Anterior cingulate cortex (tissue), 58 donors: Measurements from ENCODE around the gene APOBEC3H.

Source experiments
- DNase-seq, 58 donors: peaks; one replicate each; lab custom pipeline; 2025; lab: John Stamatoyannopoulos, UW

APOBEC3H gene

DNA sequence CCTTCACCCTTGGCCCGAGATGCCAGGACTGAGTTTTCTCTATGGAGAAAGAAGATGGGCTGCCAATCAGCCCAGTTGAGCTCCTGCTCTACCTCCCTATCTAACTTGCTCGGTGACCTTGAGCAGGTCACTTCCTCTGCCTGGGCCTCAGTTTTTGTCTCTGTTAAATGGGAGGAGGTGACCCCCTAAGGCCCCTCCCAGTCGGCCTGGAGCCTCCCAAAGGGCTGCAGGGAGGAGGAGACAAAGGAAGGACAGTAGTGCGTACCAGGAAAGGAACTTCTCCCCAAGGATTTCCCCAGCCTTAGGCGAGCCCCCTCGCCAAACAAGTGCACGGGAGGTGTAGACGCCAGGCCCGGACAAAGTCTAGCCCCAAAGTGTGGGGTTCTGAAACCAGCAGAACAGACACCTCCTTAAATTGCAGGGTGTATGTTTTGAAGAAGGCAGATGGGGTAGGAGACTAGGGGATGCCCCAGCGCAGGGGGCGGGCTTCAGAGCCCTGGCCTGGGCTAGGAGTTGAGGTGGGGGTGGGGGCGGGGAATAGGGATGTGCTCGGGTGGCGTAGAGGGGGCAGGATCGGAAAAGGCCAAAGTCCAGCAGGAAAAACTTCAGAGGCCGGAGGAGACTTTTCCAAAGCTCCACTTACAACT is 54.4 kb downstream of the APOBEC3H start:
- no peak for DNase-seq

DNA sequence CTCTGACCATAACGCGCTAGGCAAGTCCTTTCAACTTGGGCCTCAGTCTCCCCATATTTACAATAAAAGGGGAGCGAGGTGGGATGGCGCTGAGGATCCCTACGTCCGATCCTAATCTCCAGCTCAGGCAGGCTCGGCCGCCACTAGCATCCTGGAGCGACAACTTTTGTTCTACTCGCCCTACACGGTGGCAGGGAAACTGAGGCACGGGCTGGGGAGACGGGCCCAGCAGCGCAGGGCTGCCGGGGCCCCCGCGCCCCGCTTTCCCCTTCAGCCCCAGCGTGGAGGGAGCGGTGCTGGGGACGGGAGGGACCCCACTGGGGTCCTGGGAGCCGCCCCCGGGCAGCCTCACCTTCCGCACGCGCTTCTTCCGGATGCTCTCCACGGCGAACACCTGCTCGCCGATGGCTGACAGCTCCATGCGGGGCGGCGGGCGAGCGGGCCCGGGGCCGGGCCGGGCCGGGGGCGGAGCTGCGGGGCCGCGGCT is 55.0 kb downstream of the APOBEC3H start:
- no peak for DNase-seq

DNA sequence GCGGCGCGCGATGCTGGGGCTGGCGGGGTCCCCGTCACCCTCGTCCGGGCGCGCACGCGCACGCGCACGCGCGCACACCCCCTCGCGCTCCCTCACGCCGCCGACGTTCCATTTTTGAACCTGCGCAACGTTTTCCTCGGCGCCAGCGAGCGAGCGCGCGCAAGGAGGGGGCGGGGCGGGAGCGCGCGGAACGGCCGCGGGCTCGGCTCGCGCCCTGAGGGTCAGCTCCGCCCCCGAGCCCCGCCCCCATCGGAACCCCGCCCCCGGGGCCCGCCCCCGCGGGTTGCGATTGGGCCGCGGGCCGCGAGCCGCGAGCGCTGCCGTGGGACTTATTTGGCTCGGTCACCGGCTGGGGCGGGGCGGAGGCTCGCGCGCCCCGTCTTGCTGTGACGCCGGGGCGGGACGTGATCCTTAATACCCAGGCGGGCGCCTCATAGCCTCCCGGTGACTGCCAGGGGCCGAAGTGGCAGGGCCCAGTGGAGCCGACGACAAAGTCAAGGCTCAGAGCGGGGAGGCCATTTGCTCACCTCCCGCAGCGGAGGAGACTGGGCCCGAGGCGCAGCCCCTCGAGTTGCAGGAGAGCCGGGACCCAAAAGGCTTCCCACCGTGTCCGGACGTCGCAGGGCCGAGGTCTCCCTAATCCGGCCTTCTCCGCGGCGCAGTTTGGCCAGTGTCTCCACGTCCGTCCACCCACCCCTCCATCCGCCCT is 55.6 kb downstream of the APOBEC3H start, which contains the start of gene CBX7:
Gene CBX7 (minus strand): TSS at position 170 of the 709 bp plus-strand sequence. CDS start 236 bp downstream, outside the sequence.
- peak; percentile 46 to 96 (median 91) for DNase-seq

DNA sequence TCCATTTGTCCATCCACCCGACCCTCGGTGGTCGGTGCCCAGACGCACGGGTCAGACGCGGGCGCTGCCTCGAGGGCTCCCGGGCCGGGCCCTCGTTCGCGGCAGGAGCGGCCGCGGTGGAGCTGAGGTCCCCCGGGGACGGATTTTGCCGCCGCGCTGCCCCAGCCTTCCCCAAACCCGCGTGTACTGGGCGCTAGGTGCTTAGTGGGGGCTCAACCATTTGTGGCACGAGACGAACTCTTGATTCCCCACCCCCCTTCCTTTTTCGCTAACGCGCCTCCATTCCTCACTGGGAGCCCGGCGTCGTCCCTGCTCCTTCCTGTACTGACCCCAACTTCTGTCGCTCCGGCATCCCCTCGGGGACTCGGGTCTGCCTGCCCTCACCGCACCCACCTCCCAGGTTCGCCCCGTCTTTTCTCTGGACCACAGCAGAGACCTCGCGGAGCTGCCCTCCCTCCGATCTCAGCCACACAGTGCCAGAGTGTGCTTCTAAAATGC is 56.2 kb downstream of the APOBEC3H start:
- peak in 1 of 58 donors; percentile 42 for DNase-seq
